ENCODE measurements around the gene VCPKMT. TPM values are rescaled to one million over a fixed set of nuclear protein-coding genes. Genes with fewer than 3 reads are reported as not detected.

Gene VCPKMT
- total RNA-seq, 4 donors from 2014 or later, result 3.9 to 8.6 (median 4.8) TPM

GRCh38 chr14:50069325-50069724 lies 47.0 kb downstream of the VCPKMT start:
- no peak overlapping the region for H3K4me3 ChIP-seq
- no peak for DNase-seq
- no peak overlapping the region for H3K27ac ChIP-seq
- H3K9me3 ChIP-seq, result no peaks in the 10 kb centered on the region
- peaks cover 0 to 34% (median 2%) of the 10 kb centered on the region in 3 donors for H3K4me1 ChIP-seq
- intact Hi-C loops (cut with DNase I), result no loop called here
- no peaks in the 10 kb centered on the region for H3K27me3 ChIP-seq
- no peak for TF ChIP-seq POLR2A (IDR thresholded peaks at IDR 0.05)
- TF ChIP-seq CTCF (IDR thresholded peaks at IDR 0.05), result no peak
- no peaks in the 10 kb centered on the region for H3K36me3 ChIP-seq
- 62 to 75% methylated on average over 2 of the region's 2 CpGs for whole genome bisulfite sequencing, 2 donors

- no peak overlapping the region for H3K4me3 ChIP-seq
- no peak for DNase-seq
- H3K27me3 ChIP-seq, result no peaks in the 10 kb centered on the region
- H3K27ac ChIP-seq, result peak overlapping the region; percentile 56 to 73 (median 56)
- intact Hi-C loops (cut with DNase I), result no loop called here
- 92 to 100% methylated on average over 1 to 5 of the region's 7 CpGs for WGBS, 2 donors
- H3K9me3 ChIP-seq, result no peaks in the 10 kb centered on the region
- H3K4me1 ChIP-seq, result peaks cover 0 to 41% (median 2%) of the 10 kb centered on the region in 3 donors
- H3K36me3 ChIP-seq, result no peaks in the 10 kb centered on the region
- no peak for TF ChIP-seq POLR2A (IDR thresholded peaks at IDR 0.05)
- no peak for TF ChIP-seq CTCF (IDR thresholded peaks at IDR 0.05)
Observed at GRCh38 chr14:50068496-50068895, 47.9 kb downstream of the VCPKMT start.

- no peak for DNase-seq
Observed at GRCh38 chr14:50067723-50068495, 48.5 kb downstream of the VCPKMT start.

GRCh38 chr14:50065583-50065982 lies 50.8 kb downstream of the VCPKMT start:
- Histone ChIP-seq H3K27ac (peak overlapping the region in 3 of 4 donors; percentile 54 to 82 (median 68)), H3K9me3 (no peaks in the 10 kb centered on the region), H3K4me3 (no peak overlapping the region), H3K27me3 (no peaks in the 10 kb centered on the region), H3K36me3 (no peaks in the 10 kb centered on the region), H3K4me1 (peaks cover 19 to 69% (median 28%) of the 10 kb centered on the region in 3 donors)
- intact Hi-C loops (cut with DNase I), result no loop called here
- no peak for DNase-seq
- WGBS, 2 donors, result 84 to 100% methylated on average over 2 to 3 of the region's 3 CpGs
- no peak for TF ChIP-seq POLR2A (IDR thresholded peaks at IDR 0.05)
- TF ChIP-seq CTCF (IDR thresholded peaks at IDR 0.05), result no peak

More at GRCh38 chr14:50067723-50068495, 48.5 kb downstream of the VCPKMT start:
- TF ChIP-seq POLR2A (IDR thresholded peaks at IDR 0.05), result no peak
- TF ChIP-seq CTCF (IDR thresholded peaks at IDR 0.05), result no peak
- Histone ChIP-seq H3K9me3 (no peaks in the 10 kb centered on the region), H3K27ac (peak overlapping the region; percentile 56 to 73 (median 60)), H3K27me3 (no peaks in the 10 kb centered on the region), H3K4me3 (no peak overlapping the region), H3K4me1 (peaks cover 0 to 46% (median 5%) of the 10 kb centered on the region in 3 donors), H3K36me3 (no peaks in the 10 kb centered on the region)
- WGBS, 2 donors, result 62 to 66% methylated on average over 5 to 7 of the region's 8 CpGs
- intact Hi-C loops (cut with DNase I), result no loop called here

GRCh38 chr14:50064993-50065392 lies 51.4 kb downstream of the VCPKMT start:
- DNase-seq, result no peak

More at GRCh38 chr14:50064993-50065392, 51.4 kb downstream of the VCPKMT start:
- peaks cover 25 to 75% (median 34%) of the 10 kb centered on the region in 3 donors for H3K4me1 ChIP-seq
- H3K27ac ChIP-seq, result peak overlapping the region; percentile 54 to 82 (median 63)
- intact Hi-C loops (cut with DNase I), result no loop called here
- TF ChIP-seq POLR2A (IDR thresholded peaks at IDR 0.05), result peak in 1 of 4 donors; percentile 39
- no peak for TF ChIP-seq CTCF (IDR thresholded peaks at IDR 0.05)
- H3K36me3 ChIP-seq, result no peaks in the 10 kb centered on the region
- 29 to 43% methylated on average over 4 of the region's 4 CpGs for WGBS, 2 donors
- H3K9me3 ChIP-seq, result no peaks in the 10 kb centered on the region
- H3K4me3 ChIP-seq, result no peak overlapping the region
- H3K27me3 ChIP-seq, result no peaks in the 10 kb centered on the region

Measured in esophagus squamous epithelium (tissue), 5 donors.